Right lobe of liver (tissue), 6 donors: ENCODE data around the gene HPS5. TPM values are rescaled to one million over a fixed set of nuclear protein-coding genes. Genes with fewer than 3 reads are reported as not detected.
"Not testable (repeated sequence)": the region's sequence is repeated elsewhere in the genome, so short reads cannot be mapped to it uniquely, and the experiment has no call there.

Experiments
- ATAC-seq, 4 donors: fragments of 200-7000 bp; cut with Tn5 transposase; one replicate each; pipeline ENCODE4 v1.9.1; 2020; ENCODE audit warnings: mild to moderate bottlenecking in 4 of 4, moderate library complexity in 4 of 4
- DNase-seq, 3 donors: peaks; one replicate each; pipeline ENCODE4 v3.0.0-alpha.2; 2020
- H3K27ac ChIP-seq, 3 donors: fragments of 200-600 bp; one replicate each; pipeline ENCODE4 v1.8.0; 2022
- H3K27me3 ChIP-seq, 2 donors: fragments of 200-600 bp; one replicate each; pipeline ENCODE4 v1.8.0; 2022
- H3K36me3 ChIP-seq, 4 donors: fragments of 200-600 bp; sonication (generic) in 1 of 4; one replicate each; pipeline versions ENCODE4 v1.5.1 to v1.8.0; 2017 to 2022; ENCODE audit warnings: control low read depth in 1 of 4
- H3K4me1 ChIP-seq, 4 donors: fragments of 200-600 bp; sonication (generic) in 1 of 4; one replicate each; pipeline versions ENCODE4 v1.5.1 to v1.8.0; 2017 to 2022; ENCODE audit warnings: control low read depth in 1 of 4
- H3K4me3 ChIP-seq, 3 donors: fragments of 200-600 bp; one replicate each; pipeline ENCODE4 v1.8.0; 2022
- H3K9me3 ChIP-seq, 4 donors: fragments of 200-600 bp; sonication (generic) in 1 of 4; one replicate each; pipeline versions ENCODE4 v1.5.1 to v1.8.0; 2017 to 2022; ENCODE audit warnings: control low read depth in 1 of 4
- CTCF ChIP-seq, 4 donors: fragments of 200-600 bp in 3 of 4; fragments of 450-650 bp in 1 of 4; IDR thresholded peaks; one replicate each; pipeline versions ENCODE4 v1.5.1 to v1.8.0; 2016 to 2022; ENCODE audit warnings: antibody characterized with exemption in 4 of 4, mild to moderate bottlenecking in 2 of 4
- POLR2A ChIP-seq: fragments of 450-650 bp; IDR thresholded peaks from one replicate; pipeline ENCODE4 v1.6.1; 2017; ENCODE audit warnings: antibody characterized with exemption, mild to moderate bottlenecking
- WGBS: methylation state at CpG from one replicate; pipeline ENCODE4 v1.1.6; 2018; ENCODE audit warnings: low coverage, low lambda C conversion rate; ENCODE audit not compliant: insufficient coverage; ENCODE audit errors: missing lambda C conversion rate; 5-methylcytosine and 5-hydroxymethylcytosine counted together
- intact Hi-C, 2 donors: fragments of 100-400 bp; cut with DNase I; formaldehyde crosslinking; loops; one replicate each; pipeline versions ENCODE4 v1.11.2 to v1.14.1; 2022
- total RNA-seq, 6 experiments: library from RNA; depleted of rRNA in 2 of 6; stranded (reverse); fragments of >200 nt in 2 of 6; fragmentation: NEBNext Ultra II Directional in 3 of 6; extraction: Animal tissue kit (Norgen Biotek cat#: 25700) in 3 of 6; gene quantifications; one replicate each; pipeline versions ENCODE4 v1.1.0 to v1.2.4, GENCODE V29; 2016 to 2023
- donor health status: DM: no; HTN: yes; CAD: no.
- donor health status: DM: no; HTN: no; CAD: no.
- donor health status: DM: no; HTN: no; CAD: no.
- donor health status: DM: no; HTN: yes; CAD: no.
- donor health status: DM: no; HTN: yes; CAD: no.

Gene HPS5
- total RNA-seq, 6 experiments from 2014 or later: 20.2 to 87.0 (median 41.7) TPM

- ATAC-seq (no peak), DNase-seq (no peak)
- TF ChIP-seq POLR2A (no peak), CTCF (IDR thresholded peaks at IDR 0.05) (no peak)
- H3K27ac ChIP-seq: no peak overlapping the region
- no peaks in the 10 kb centered on the region for H3K27me3 ChIP-seq
- H3K4me3 ChIP-seq: no peak overlapping the region
- no peaks in the 10 kb centered on the region for H3K9me3 ChIP-seq
- intact Hi-C loops: no loop called here
- H3K4me1 ChIP-seq: peaks cover 0 to 28% (median 11%) of the 10 kb centered on the region in 4 donors
- no peaks in the 10 kb centered on the region for H3K36me3 ChIP-seq
- WGBS: 77% methylated on average over 9 of the region's 11 CpGs
These were observed 68.1 kb downstream of the HPS5 start for GRCh38 chr11:18253778-18254338.

GRCh38 chr11:18253233-18253632 is 68.7 kb downstream of the HPS5 start:
- Histone ChIP-seq H3K27ac (no peak overlapping the region), H3K9me3 (no peaks in the 10 kb centered on the region), H3K4me3 (no peak overlapping the region), H3K27me3 (no peaks in the 10 kb centered on the region), H3K4me1 (peaks cover 0 to 27% (median 10%) of the 10 kb centered on the region in 4 donors), H3K36me3 (no peaks in the 10 kb centered on the region)
- TF ChIP-seq POLR2A (no peak), CTCF (IDR thresholded peaks at IDR 0.05) (no peak)
- 90% methylated on average over 3 of the region's 3 CpGs for WGBS
- intact Hi-C loops: no loop called here
- no peak for ATAC-seq
- DNase-seq: no peak

- WGBS: 27% methylated on average over 3 of the region's 5 CpGs
- H3K9me3 ChIP-seq: no peaks in the 10 kb centered on the region
- no peaks in the 10 kb centered on the region for H3K27me3 ChIP-seq
- DNase-seq (peak in 2 of 3 donors; percentile 54 to 68), ATAC-seq (peak; percentile 16 to 63 (median 50))
- peak within 1 kb of the TSS in 2 of 3 donors; percentile 13 to 63 for H3K27ac ChIP-seq
- TF ChIP-seq CTCF (IDR thresholded peaks at IDR 0.05): no peak
- TF ChIP-seq POLR2A: peak; percentile 71
- H3K4me3 ChIP-seq: no peak within 1 kb of the TSS
- H3K4me1 ChIP-seq: peaks cover 0 to 10% (median 2%) of the 10 kb centered on the region in 4 donors
- no peaks in the 10 kb centered on the region for H3K36me3 ChIP-seq
- intact Hi-C loops: no loop called here
These were observed 73.4 kb downstream of the HPS5 start, which contains the start of gene SAA2 for GRCh38 chr11:18248561-18248960. SAA2 (minus strand) TSS chr11:18248668; CDS start chr11:18248011, 657 bp downstream.

GRCh38 chr11:18247191-18247581 is 74.8 kb downstream of the HPS5 start:
- H3K27me3 ChIP-seq, H3K27ac ChIP-seq, intact Hi-C loops, H3K4me1 ChIP-seq, H3K36me3 ChIP-seq, DNase-seq, H3K4me3 ChIP-seq, H3K9me3 ChIP-seq, ATAC-seq: not testable (repeated sequence)
- 64% methylated on average over 1 of the region's 6 CpGs for WGBS

GRCh38 chr11:18246379-18247190 is 75.4 kb downstream of the HPS5 start:
- H3K27me3 ChIP-seq, H3K4me3 ChIP-seq, H3K36me3 ChIP-seq, H3K9me3 ChIP-seq, intact Hi-C loops: not testable (repeated sequence)
- Histone ChIP-seq H3K27ac (peak overlapping the region in 2 of 3 donors; percentile 0 to 11), H3K4me1 (peaks cover 0 to 13% (median 2%) of the 10 kb centered on the region in 4 donors)
- 45% methylated on average over 9 of the region's 11 CpGs for WGBS
- DNase-seq: peak in 1 of 3 donors; percentile 47
- ATAC-seq: peak; percentile 13 to 66 (median 44)
- TF ChIP-seq CTCF (IDR thresholded peaks at IDR 0.05) (peak in 1 of 4 donors; percentile 13), POLR2A (peak; percentile 38)
